GM12892 (cell line): ENCODE results near the gene LIPF.
"Not testable (repeated sequence)": the region's sequence is repeated elsewhere in the genome, so short reads cannot be mapped to it uniquely, and the experiment has no call there.

Experiments used
- DNase-seq: peaks from one replicate; pipeline ENCODE4 v3.0.0; 2011; ENCODE audit not compliant: insufficient read length
- FAIRE-seq: peaks from 2 replicates; lab custom pipeline; 2011; peaks lifted over from hg19 to GRCh38; lab: Jason Lieb, UNC
- POLR2A ChIP-seq: IDR thresholded peaks from 2 replicates; pipeline ENCODE4 v1.6.1; 2011; ENCODE audit warnings: low read depth, low read length, control low read depth
- POLR2AphosphoS5 ChIP-seq: IDR thresholded peaks from 2 replicates; pipeline ENCODE4 v1.6.1; 2011; ENCODE audit warnings: low read depth, low read length, control low read depth
- TAF1 ChIP-seq: IDR thresholded peaks from 2 replicates; pipeline ENCODE4 v1.6.1; 2011; ENCODE audit warnings: low read depth, mild to moderate bottlenecking, control low read depth, low read length, borderline replicate concordance

The LIPF gene

DNA sequence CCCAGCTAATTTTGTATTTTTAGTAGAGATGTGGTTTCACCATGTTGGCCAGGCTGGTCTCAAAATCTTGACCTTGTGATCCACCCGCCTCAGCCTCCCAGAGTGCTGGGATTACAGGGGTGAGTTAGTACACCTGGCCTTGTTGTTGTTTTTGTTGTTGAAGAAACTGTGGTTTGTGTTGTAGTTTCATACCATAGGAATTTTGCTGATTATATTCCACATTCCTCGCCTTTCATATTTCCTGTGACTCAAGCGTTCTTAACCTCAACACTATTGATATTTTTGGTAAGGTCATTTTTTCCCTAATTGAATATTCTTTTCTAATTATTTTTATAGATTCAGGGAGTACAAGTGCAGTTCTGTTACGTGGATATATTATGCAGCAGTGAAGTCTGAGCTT, 16.7 kb downstream of the LIPF start:
- FAIRE-seq (no peak), DNase-seq (no peak)
- TF ChIP-seq TAF1 (no peak), POLR2AphosphoS5 (no peak), POLR2A (no peak)

DNA sequence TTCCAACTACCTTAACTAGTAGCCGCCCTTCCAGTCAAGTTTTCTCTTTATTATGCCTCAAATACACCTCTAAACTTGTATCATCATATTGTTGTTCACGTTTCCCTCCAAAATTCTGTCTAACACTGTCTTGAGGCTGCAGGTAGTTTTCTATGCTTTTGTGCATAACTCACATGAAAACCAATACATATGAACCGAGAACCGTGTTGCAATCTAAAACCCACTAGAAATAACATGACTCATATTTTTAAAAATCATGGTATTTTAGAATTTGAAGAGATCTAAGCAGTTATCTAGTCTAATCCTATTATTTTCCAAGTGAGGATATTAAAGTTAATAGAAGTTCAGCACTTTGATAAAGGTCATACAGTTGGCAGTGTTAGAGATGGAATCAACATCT, 18.2 kb downstream of the LIPF start:
- FAIRE-seq (no peak), DNase-seq (no peak)
- TF ChIP-seq POLR2A (no peak), TAF1 (no peak), POLR2AphosphoS5 (no peak)

DNA sequence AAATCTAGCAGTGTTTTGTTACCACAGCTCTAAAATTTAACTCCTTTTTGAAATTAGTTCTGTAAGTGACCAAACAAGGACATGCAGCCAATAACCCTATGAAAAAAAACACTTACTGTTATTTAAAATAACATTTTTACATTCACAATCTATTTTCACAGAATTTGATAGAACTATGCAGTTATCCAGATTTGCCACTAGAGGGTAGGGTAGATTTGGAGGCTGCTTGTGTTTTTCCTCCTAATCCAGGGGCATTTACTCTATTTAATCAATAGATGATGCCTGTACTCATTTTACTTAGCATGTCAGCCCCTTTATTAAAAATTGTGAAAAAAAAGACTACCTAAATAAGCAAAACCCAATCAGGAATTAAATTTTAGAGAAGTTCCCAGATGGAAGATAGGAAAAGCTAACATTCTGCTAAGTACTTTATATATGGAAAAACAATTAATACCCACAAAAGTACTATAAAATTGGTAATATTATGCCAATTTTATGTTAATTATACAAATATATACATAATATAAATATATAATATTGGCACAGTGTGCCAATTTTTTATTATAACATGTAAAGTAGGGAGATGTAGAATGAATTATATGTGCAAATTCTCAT, 23.7 kb downstream of the LIPF start:
- TF ChIP-seq POLR2AphosphoS5 (no peak), POLR2A (no peak), TAF1 (no peak)
- FAIRE-seq (peak; percentile 88), DNase-seq (no peak)

DNA sequence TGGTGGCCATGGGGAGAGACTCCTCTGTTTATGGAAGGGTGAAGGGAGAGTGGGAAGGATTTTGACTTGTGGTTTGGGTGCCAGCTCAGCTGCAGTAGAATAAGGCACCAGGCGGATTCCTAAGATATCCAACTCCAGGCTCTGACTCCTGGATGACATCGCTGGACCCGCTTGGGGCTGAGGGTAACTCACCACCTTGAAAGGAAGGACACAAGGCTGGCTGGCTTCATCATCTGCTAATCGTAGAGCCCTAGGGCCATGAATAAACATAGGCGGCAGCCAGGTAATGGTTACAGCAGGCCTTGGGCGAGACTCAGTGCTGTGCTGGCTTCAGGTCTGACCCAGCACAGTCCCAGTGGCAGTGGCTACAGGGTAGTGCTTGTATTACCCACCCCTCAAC, 25.1 kb downstream of the LIPF start:
- TF ChIP-seq POLR2AphosphoS5 (no peak), POLR2A (no peak), TAF1 (no peak)
- FAIRE-seq, result no peak
- DNase-seq, result no peak

DNA sequence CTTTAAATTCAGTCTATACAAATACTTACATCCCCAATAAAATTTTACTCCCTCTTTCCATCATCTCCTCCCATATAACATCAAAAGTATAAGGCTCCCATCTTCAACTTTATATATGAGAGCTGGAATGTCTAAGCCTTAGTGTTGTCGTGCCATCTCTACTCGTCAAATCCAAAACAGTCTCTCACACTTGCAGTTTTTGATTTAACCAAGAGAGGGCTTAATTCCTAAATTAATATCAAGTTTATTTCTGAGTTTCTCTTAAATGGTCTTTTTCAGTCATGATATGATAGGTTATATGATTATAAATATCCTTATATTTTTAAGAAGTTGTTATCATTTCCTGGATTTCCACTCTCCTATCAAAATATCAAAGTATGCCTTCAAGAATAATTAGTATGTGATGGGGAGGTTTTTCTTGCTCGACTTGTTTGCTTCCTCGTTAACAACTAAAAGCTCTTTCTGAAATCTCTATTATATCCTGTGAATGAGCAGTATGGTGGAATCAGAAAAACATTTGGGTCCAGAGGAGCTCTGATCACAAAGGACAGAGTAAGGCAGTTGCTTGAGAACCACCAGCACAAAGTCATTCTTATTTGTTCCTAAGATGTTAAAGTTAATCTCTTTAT, 29.3 kb downstream of the LIPF start:
- FAIRE-seq (no peak), DNase-seq (no peak)
- TF ChIP-seq POLR2A (no peak), POLR2AphosphoS5 (no peak), TAF1 (no peak)

DNA sequence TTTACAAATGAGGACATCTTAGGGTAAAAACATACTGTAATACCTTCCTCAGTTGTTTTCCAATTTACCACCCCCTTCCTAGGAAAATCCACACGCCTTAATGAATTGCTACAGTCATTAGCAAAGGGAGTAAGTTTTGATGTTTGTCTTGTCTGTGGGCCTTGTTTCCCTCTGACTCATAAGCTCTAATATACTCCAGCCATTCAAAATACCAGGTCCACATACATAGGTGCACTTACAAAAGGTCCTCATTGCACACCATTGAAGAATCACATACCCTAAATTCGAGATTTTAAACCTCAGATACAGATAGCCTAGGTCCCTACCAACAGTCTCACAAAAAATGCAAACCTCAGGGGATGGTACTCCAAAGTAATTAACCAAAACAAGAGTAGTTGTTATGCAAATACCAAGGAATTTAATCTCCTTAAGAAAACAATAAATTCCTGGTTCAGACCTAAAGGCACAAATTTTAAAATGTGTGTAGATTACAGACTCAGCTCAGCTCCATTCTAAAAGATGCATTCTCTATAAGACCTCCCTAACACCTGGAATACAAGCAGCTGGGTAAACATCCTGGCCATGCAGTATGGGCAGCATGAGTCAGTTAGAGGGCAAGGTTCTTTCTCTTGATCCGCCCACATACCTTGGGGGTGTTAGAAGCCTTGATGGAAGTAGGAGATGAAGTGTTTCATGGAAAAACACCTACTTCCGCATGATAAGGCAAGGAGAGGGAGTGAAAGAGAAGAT, 38.8 kb downstream of the LIPF start:
- no peak for TF ChIP-seq POLR2AphosphoS5
- TF ChIP-seq TAF1, result no peak
- TF ChIP-seq POLR2A, result no peak
- FAIRE-seq (no peak), DNase-seq (no peak)

DNA sequence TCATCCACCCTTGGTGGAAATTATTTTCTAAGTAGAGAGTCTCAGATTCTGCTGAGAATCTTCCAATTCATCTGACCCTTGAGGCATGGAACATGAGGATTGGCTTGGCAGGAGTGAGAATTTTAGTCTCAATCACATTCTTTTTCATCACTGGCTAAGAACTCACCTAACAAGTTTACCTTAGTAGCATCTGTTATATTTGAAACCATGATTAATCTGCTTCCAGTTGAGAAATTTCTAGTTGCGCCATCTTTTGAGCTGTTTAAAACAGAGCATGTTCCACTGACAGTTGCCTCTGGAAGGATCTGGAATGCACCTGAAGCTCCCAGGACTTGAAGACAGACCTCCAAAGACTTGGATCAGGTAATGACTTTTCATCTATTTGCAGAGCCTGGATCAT, 41.7 kb downstream of the LIPF start, which contains the start of gene LIPK:
TSS of gene LIPK (plus strand) at position 292 of the 400 bp plus-strand sequence. CDS start 18,295 bp downstream, outside the sequence.
- DNase-seq, result no peak
- FAIRE-seq, result no peak
- TF ChIP-seq POLR2AphosphoS5 (no peak), POLR2A (no peak), TAF1 (no peak)

DNA sequence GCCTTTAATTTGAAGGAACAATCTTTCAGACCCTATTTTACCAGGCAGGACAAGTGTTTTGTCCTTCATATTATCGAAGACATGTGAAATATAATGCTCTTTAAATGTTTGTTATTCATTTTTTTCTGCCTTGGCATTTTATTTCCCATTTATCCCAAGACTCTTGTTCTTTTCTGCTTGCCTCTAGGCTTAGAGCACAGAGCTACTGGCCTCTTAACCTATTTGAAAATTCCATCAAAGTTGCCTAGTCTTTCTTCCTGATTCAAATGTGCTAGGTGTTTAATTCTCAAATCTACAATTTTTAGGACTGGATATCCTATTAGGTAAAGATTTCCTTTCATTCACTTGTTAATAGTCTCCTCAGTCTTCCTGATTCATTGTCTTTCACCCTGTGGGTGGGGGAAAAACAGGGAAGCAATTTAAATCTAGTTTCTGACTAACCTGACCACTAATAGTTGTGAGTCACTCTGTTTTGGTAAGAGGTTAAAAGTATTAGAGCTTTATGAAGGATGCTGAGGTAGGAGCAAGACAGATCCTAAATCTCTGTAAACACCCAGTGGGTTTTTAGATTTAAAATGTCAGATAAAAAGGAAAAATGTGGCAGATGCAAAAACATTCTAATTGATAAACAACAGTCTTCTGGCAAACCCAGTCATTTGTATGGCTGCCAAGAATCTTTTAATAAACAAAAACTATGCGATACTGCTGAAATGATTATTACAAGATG, 43.4 kb downstream of the LIPF start:
- no peak for TF ChIP-seq TAF1
- peak; percentile 69 for FAIRE-seq
- DNase-seq, result no peak

DNA sequence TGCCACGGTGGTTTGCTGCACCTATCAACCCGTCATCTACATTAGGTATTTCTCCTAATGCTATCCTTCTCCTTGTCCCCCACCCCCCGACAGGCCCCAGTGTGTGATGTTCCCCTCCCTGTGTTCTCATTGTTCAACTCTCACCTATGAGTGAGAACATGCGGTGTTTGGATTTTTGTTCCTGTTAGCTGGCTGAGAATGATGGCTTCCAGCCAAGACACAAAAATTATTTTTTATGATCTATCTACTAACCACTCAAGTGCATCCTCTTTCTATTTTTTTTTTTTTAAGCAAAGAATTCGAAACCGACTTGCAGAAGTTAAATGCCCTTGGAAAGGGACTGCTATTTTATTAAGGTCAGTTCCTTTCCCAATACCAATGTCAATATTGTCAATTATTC, 45.1 kb downstream of the LIPF start:
- DNase-seq, FAIRE-seq: not testable (repeated sequence)

DNA sequence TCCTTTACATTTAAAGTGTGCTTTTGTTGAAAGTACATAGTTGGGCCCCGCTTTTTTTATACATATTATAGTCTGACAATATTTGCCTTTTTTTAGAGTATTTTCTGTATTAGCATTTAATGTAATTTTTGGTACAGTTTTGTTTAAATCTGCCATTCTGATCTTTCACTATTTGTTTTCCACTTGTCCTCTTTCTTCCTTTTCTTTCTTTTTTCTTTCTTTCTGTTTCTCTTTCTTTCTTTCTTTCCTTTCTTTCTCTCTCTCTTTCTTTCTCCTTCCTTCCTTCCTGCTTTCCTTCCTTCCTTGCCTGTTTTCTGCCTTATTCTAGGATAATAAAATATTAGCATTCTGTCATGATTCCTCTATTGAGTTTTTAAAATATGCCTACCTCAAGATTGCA, 51.3 kb downstream of the LIPF start:
- DNase-seq, result no peak
- TF ChIP-seq POLR2AphosphoS5, result no peak
- TF ChIP-seq POLR2A, result no peak
- no peak for TF ChIP-seq TAF1
- no peak for FAIRE-seq

DNA sequence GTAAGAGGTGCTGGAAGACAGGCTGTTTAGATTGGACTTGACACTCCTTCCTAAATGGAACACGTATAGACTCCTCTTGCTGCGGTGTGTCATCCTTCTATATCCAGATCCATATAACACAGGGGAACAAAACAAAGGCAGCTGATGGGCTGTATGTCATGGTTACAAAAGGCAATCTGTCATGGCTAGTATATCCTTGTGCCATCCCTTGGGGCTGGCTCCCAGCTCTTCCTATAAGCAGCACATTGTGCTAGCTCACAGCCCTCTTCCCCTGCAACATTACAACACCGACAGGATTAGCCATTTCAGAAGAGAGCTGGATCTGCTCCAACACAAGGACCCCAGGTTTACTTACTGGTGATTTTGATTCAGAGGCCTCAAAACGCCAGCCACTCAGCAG, 57.1 kb downstream of the LIPF start:
- FAIRE-seq, result peak; percentile 9

More for the DNA sequence above, 57.1 kb downstream of the LIPF start:
- TF ChIP-seq POLR2A, result no peak
- no peak for TF ChIP-seq POLR2AphosphoS5
- no peak for TF ChIP-seq TAF1
- DNase-seq, result no peak
